GM10266 (cell line): ENCODE results near the gene MBNL2.

Source experiments
- DNase-seq: peaks from one replicate; pipeline ENCODE4 v3.0.0; 2012; ENCODE audit errors: extremely low spot score
- TF ChIP-seq, protein P1 (sequence below): IDR thresholded peaks from 2 replicates; pipeline ENCODE4 v1.5.1; 2012; ENCODE audit warnings: mild to moderate bottlenecking, low read depth; ENCODE audit not compliant: control insufficient read depth, insufficient read depth; ENCODE audit errors: missing control alignments

The MBNL2 gene

DNA sequence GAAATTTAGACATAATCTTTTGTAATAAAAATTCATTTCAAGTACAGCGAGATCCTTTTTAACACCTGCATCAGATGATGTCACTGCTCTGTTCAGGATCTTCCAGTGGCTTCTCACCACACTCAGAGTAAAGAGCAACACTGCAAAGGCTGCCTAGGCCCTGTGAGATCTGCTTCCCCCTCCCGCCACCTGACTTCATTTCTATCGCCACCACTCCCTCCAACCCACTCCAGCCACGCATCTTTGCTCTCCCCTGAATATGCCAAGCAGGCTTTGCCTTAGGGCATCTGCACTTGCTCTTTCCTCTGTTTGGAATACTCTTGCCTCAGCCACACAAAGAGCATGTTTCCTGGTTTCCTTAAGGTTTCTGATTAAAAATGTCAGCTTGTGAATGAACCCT, 58.3 kb downstream of the MBNL2 start:
- TF ChIP-seq, protein P1, sequence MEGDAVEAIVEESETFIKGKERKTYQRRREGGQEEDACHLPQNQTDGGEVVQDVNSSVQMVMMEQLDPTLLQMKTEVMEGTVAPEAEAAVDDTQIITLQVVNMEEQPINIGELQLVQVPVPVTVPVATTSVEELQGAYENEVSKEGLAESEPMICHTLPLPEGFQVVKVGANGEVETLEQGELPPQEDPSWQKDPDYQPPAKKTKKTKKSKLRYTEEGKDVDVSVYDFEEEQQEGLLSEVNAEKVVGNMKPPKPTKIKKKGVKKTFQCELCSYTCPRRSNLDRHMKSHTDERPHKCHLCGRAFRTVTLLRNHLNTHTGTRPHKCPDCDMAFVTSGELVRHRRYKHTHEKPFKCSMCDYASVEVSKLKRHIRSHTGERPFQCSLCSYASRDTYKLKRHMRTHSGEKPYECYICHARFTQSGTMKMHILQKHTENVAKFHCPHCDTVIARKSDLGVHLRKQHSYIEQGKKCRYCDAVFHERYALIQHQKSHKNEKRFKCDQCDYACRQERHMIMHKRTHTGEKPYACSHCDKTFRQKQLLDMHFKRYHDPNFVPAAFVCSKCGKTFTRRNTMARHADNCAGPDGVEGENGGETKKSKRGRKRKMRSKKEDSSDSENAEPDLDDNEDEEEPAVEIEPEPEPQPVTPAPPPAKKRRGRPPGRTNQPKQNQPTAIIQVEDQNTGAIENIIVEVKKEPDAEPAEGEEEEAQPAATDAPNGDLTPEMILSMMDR = no peak
- no peak for DNase-seq

DNA sequence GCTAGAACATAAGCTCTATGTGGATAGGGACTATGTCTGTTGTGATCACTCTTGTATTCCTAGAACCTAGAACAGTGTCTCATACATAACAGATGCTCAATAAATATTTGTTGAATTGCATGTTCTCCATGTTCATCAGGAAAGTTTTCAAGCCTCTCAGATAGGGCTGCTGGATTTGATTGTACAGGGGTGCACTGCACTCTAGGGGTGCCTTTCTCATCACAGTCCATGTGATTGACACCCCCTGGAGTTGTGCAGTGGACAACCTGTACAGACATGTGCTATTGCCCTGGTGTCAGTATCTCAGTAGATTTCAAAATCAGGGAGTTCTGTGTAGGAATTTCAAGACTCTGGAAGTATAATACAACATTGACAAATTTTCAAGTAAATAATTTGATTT, 58.9 kb downstream of the MBNL2 start:
- TF ChIP-seq, protein P1 = no peak
- DNase-seq = no peak

DNA sequence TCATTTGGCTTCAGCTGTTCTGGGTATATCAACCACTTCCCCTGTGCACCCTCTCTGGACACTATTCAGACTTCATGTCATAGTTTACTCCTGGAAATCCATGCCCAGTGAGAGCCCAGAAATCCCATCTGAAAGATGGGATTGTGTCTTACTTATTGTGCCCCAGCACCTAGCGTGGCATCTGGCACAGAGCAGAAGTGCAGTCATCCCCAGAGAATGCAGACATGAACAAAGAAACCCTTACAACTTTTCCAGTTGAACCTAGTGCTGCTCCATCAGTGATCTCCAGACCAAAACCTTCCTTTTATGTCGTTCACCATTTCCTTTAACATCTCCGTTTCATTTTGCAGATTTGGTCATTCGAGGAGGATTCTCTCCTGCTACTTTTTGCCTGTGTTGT, 60.6 kb downstream of the MBNL2 start:
- TF ChIP-seq, protein P1 = no peak
- no peak for DNase-seq

DNA sequence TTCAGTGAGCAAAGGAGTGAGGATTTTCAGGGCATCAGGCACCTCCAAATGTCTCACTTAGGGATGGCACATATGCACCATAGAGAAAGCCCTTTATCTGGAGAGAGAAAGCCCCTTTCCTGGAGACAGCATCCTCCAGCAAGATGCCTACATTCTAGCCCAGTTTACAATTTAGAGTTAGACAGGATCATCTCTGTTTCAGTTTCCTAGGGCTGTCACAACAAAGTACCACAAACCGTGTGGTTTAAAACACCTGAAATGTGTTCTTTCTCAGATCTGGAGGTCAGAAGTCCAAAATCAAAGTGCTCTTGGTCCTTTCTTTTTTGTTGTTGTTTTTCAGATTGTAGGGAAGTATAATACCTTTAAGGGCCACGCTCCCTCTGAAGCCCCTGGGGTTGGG, 61.8 kb downstream of the MBNL2 start:
- TF ChIP-seq, protein P1 = no peak
- no peak for DNase-seq

DNA sequence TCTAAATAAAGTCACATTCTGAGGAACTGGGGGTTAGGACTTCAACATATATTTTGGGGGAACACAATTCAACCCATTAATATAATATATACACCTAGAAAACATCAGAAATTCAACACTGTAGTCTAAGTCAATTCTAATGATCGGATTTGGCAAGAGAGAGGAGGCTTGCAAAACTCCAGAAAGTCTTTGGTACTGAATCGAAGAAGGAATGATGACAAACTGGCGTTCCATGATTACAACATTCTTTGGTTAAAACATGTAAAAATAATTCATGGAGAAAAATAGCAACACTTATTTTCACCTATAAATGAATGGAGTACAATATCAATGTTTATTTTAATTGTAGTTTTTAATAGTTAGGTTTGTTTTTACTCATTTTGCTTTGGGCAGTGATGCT, 62.4 kb downstream of the MBNL2 start:
- DNase-seq = no peak
- TF ChIP-seq, protein P1 = no peak

DNA sequence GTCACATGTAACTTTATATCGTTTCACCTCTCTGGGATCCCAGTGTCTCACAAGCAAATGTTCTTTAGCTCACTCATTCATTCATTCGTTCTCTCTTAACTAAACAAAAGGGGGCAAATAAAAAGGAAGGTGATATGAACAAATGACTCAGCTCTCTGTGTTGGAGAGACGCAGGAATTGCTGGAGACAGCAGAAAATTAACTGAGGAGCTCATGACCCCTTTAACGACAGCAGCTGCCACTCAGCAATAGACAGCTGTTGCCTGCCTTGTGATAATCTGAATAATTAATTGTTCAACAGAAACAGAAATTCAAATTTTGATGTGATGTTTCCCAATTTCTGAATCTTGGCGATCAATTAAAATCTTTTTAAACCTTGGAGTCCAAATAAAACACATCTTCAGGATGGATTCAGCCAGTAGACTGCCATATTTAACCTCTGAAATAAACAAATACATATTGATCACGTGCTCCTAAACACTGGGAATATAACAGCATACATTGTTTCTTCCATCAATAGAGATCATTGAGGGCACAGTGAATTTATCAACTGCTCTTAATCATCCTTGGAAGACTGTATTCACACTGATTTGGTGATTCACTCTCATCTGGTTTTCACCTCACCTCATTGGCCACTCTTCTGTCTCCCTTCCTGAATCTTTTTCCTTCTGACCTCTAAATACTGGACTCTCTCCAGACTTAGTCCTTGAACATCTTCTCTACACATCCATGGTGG, 63.3 kb downstream of the MBNL2 start:
- TF ChIP-seq, protein P1 = no peak
- no peak for DNase-seq

DNA sequence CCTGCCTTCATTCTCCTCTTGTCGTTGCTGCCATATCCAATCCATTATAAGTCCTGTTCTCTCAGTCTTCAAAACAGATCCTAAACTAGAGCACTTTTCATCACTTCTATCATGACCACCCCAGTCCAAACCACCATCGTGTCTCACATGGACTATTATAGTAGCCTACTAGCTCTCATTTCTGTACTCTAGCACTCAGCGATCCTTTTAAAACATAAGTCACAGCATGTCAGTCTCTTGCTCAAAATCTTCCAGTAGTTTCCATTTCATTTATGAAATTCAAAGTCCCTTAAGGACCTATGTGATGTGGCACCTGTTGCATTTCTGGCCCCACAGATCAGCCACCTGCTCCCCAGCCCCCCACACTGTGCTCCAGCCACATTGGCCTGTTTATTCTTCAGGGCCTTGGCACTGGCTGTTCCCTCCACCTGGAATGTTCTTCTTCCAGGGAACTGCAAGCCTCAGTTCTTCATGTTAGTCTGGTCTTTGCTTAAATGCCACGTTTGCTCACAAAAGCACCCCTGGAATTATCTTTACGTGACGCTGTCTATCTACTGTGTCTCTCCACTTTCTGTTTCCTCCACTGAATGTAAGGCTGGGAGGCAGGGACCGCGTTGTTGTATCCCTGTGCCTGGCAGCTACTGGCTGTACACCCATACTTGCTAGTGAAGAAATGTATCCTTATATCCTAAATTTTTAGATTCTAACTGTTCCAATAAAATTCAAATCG, 64.3 kb downstream of the MBNL2 start:
- TF ChIP-seq, protein P1 = no peak
- no peak for DNase-seq
